ENCODE measurements around the gene PIP4P1. TPM values are rescaled to one million over a fixed set of nuclear protein-coding genes. Genes with fewer than 3 reads are reported as not detected.
A peak's percentile ranks its signal among the peaks of the same experiment; 100 is the strongest.

PIP4P1 gene
- total and polyA plus RNA-seq, 9 of the 15 experiments (the other 6 are each of a cell fraction or from before 2014, with no cell fraction given): 5.3 to 20.9 (median 10.7) TPM

- peak; percentile 74; the same call in 1 of the 2 replicates for TF ChIP-seq ZZZ3 (IDR thresholded peaks at IDR 0.05)
- TF ChIP-seq RBM17 (IDR thresholded peaks at IDR 0.05; ENCODE audit: borderline replicate concordance, low read depth, low read length): no peak
- no peak for TF ChIP-seq ZNF696 (CRISPR knock-in tag; conservative IDR thresholded peaks at IDR 0.05)
- TF ChIP-seq FOXP1 (CRISPR knock-in tag; IDR thresholded peaks at IDR 0.05): peak; percentile 17; the same call in 1 of the 2 replicates
- TF ChIP-seq GABPB1 (CRISPR knock-in tag; IDR thresholded peaks at IDR 0.05): peak; percentile 66
- TF ChIP-seq GTF2B (IDR thresholded peaks at IDR 0.05; ENCODE audit: extremely low read depth, insufficient read length): peak; percentile 88
- TF ChIP-seq CBX1 (IDR thresholded peaks at IDR 0.05; ENCODE audit: low read depth): peak; percentile 87; the same call in 1 of the 2 replicates
- no peak for TF ChIP-seq ZNF518B (CRISPR knock-in tag; IDR thresholded peaks at IDR 0.05)
- peak; percentile 45 for TF ChIP-seq MGA (IDR thresholded peaks at IDR 0.05)
- TF ChIP-seq ZNF23 (CRISPR knock-in tag; IDR thresholded peaks at IDR 0.05): no peak
- TF ChIP-seq ZNF263 (CRISPR knock-in tag; IDR thresholded peaks at IDR 0.05; ENCODE audit: borderline replicate concordance): peak; percentile 28; the same call in 1 of the 2 replicates
- TF ChIP-seq CSDE1 (IDR thresholded peaks at IDR 0.05): peak in 1 of 2 experiments; percentile 80; a peak in 2 of 4 replicates
Measured at GRCh38 chr14:20469242-20469889, 8.1 kb upstream of the PIP4P1 start, which contains the start of gene PNP (continued).
